ENCODE results near the gene RAB43.

The RAB43 gene

GRCh38 chr3:129058441-129059200 is 63.0 kb downstream of the RAB43 start:
- TF ChIP-seq CTCF (IDR thresholded peaks at IDR 0.05; ENCODE audit: low read depth, low read length, missing control alignments): no peak
- no peak overlapping the region for H3K4me3 ChIP-seq (replicated peaks; ENCODE audit: low read depth, low read length)
- no peak for DNase-seq (ENCODE audit: extremely low read depth, low read depth)

GRCh38 chr3:129057249-129057648 is 64.4 kb downstream of the RAB43 start:
- H3K4me3 ChIP-seq (replicated peaks; ENCODE audit: low read depth, low read length): no peak overlapping the region
- no peak for TF ChIP-seq CTCF (IDR thresholded peaks at IDR 0.05; ENCODE audit: low read depth, low read length, missing control alignments)
- DNase-seq (ENCODE audit: extremely low read depth, low read depth): no peak

GRCh38 chr3:129056451-129057173 is 65.0 kb downstream of the RAB43 start:
- no peak for TF ChIP-seq CTCF (IDR thresholded peaks at IDR 0.05; ENCODE audit: low read depth, low read length, missing control alignments)
- no peak overlapping the region for H3K4me3 ChIP-seq (replicated peaks; ENCODE audit: low read depth, low read length)
- no peak for DNase-seq (ENCODE audit: extremely low read depth, low read depth)

- DNase-seq (ENCODE audit: extremely low read depth, low read depth): no peak
- H3K4me3 ChIP-seq (replicated peaks; ENCODE audit: low read depth, low read length): no peak overlapping the region
- no peak for TF ChIP-seq CTCF (IDR thresholded peaks at IDR 0.05; ENCODE audit: low read depth, low read length, missing control alignments)
These were observed 66.9 kb downstream of the RAB43 start for GRCh38 chr3:129054605-129055104.

GRCh38 chr3:129052675-129053074 is 68.9 kb downstream of the RAB43 start:
- no peak for TF ChIP-seq CTCF (IDR thresholded peaks at IDR 0.05; ENCODE audit: low read depth, low read length, missing control alignments)
- no peak overlapping the region for H3K4me3 ChIP-seq (replicated peaks; ENCODE audit: low read depth, low read length)
- no peak for DNase-seq (ENCODE audit: extremely low read depth, low read depth)

GRCh38 chr3:129051871-129052340 is 69.7 kb downstream of the RAB43 start:
- DNase-seq (ENCODE audit: extremely low read depth, low read depth): no peak
- H3K4me3 ChIP-seq (replicated peaks; ENCODE audit: low read depth, low read length): no peak overlapping the region
- TF ChIP-seq CTCF (IDR thresholded peaks at IDR 0.05; ENCODE audit: low read depth, low read length, missing control alignments): no peak
